Right lobe of liver (tissue), 6 donors: Measurements from ENCODE around the gene NUP210. TPM values are rescaled to one million over a fixed set of nuclear protein-coding genes. Genes with fewer than 3 reads are reported as not detected.

ENCODE experiments used
- ATAC-seq, 4 donors: fragments of 200-7000 bp; cut with Tn5 transposase; one replicate each; pipeline ENCODE4 v1.9.1; 2020; ENCODE audit warnings: mild to moderate bottlenecking in 4 of 4, moderate library complexity in 4 of 4
- DNase-seq, 3 donors: peaks; one replicate each; pipeline ENCODE4 v3.0.0-alpha.2; 2020
- H3K27ac ChIP-seq, 3 donors: fragments of 200-600 bp; one replicate each; pipeline ENCODE4 v1.8.0; 2022
- H3K27me3 ChIP-seq, 2 donors: fragments of 200-600 bp; one replicate each; pipeline ENCODE4 v1.8.0; 2022
- H3K36me3 ChIP-seq, 4 donors: fragments of 200-600 bp; sonication (generic) in 1 of 4; one replicate each; pipeline versions ENCODE4 v1.5.1 to v1.8.0; 2017 to 2022; ENCODE audit warnings: control low read depth in 1 of 4
- H3K4me1 ChIP-seq, 4 donors: fragments of 200-600 bp; sonication (generic) in 1 of 4; one replicate each; pipeline versions ENCODE4 v1.5.1 to v1.8.0; 2017 to 2022; ENCODE audit warnings: control low read depth in 1 of 4
- H3K4me3 ChIP-seq, 3 donors: fragments of 200-600 bp; one replicate each; pipeline ENCODE4 v1.8.0; 2022
- H3K9me3 ChIP-seq, 4 donors: fragments of 200-600 bp; sonication (generic) in 1 of 4; one replicate each; pipeline versions ENCODE4 v1.5.1 to v1.8.0; 2017 to 2022; ENCODE audit warnings: control low read depth in 1 of 4
- CTCF ChIP-seq, 4 donors: fragments of 200-600 bp in 3 of 4; fragments of 450-650 bp in 1 of 4; IDR thresholded peaks; one replicate each; pipeline versions ENCODE4 v1.5.1 to v1.8.0; 2016 to 2022; ENCODE audit warnings: antibody characterized with exemption in 4 of 4, mild to moderate bottlenecking in 2 of 4
- POLR2A ChIP-seq: fragments of 450-650 bp; IDR thresholded peaks from one replicate; pipeline ENCODE4 v1.6.1; 2017; ENCODE audit warnings: antibody characterized with exemption, mild to moderate bottlenecking
- WGBS: methylation state at CpG from one replicate; pipeline ENCODE4 v1.1.6; 2018; ENCODE audit warnings: low coverage, low lambda C conversion rate; ENCODE audit not compliant: insufficient coverage; ENCODE audit errors: missing lambda C conversion rate; 5-methylcytosine and 5-hydroxymethylcytosine counted together
- intact Hi-C, 2 donors: fragments of 100-400 bp; cut with DNase I; formaldehyde crosslinking; loops; one replicate each; pipeline versions ENCODE4 v1.11.2 to v1.14.1; 2022
- total RNA-seq, 6 experiments: library from RNA; depleted of rRNA in 2 of 6; stranded (reverse); fragments of >200 nt in 2 of 6; fragmentation: NEBNext Ultra II Directional in 3 of 6; extraction: Animal tissue kit (Norgen Biotek cat#: 25700) in 3 of 6; gene quantifications; one replicate each; pipeline versions ENCODE4 v1.1.0 to v1.2.4, GENCODE V29; 2016 to 2023
- donor health status: DM: no; HTN: yes; CAD: no.
- donor health status: DM: no; HTN: no; CAD: no.
- donor health status: DM: no; HTN: no; CAD: no.
- donor health status: DM: no; HTN: yes; CAD: no.
- donor health status: DM: no; HTN: yes; CAD: no.

Gene NUP210
- total RNA-seq, 6 experiments from 2014 or later: 11.7 to 17.7 (median 15.6) TPM

- DNase-seq (no peak), ATAC-seq (no peak)
- Histone ChIP-seq H3K4me1 (no peaks in the 10 kb centered on the region), H3K4me3 (no peak overlapping the region), H3K27me3 (no peaks in the 10 kb centered on the region), H3K27ac (no peak overlapping the region), H3K9me3 (no peaks in the 10 kb centered on the region), H3K36me3 (no peaks in the 10 kb centered on the region)
- WGBS: 73% methylated on average over 3 of the region's 6 CpGs
- intact Hi-C loops: no loop called here
- TF ChIP-seq POLR2A: no peak
- TF ChIP-seq CTCF (IDR thresholded peaks at IDR 0.05): no peak
Observed at GRCh38 chr3:13403847-13404246, 16.3 kb downstream of the NUP210 start.

DNA sequence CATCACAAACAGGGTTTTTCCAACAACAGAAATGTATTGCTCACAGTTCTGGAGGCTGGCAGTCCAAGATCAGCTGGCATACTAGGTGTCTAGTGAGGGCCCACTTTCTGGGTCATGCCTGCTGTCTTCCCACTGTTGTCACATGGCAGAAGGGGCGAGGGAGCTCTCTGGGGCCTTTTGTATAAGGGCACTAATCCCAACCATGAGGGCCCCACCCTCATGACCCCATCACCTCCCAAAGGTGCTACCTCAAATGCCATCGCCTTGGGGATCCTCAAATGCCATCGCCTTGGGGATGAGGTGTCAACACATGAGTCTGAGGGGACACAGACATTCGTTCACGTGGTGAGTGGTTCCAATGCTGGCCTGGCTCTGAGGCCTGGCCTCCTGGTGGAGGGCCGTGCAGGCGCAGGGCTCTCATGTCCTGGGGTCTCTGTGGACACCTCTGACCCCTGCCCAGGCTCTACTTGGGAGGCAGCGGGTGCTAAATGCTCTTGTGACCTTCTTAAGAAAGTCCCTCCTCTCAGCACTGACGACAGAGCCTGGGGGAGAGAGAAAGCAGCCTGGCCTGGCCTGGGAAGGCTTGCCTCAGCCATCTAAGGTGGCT lies 16.8 kb downstream of the NUP210 start:
- Histone ChIP-seq H3K4me1 (no peaks in the 10 kb centered on the region), H3K27ac (no peak overlapping the region), H3K4me3 (no peak overlapping the region), H3K36me3 (no peaks in the 10 kb centered on the region), H3K27me3 (no peaks in the 10 kb centered on the region), H3K9me3 (no peaks in the 10 kb centered on the region)
- no peak for DNase-seq
- TF ChIP-seq CTCF (IDR thresholded peaks at IDR 0.05): no peak
- no peak for ATAC-seq
- WGBS: no CpG with 5 or more reads among the region's 9 CpGs
- intact Hi-C loops: no loop called here

DNA sequence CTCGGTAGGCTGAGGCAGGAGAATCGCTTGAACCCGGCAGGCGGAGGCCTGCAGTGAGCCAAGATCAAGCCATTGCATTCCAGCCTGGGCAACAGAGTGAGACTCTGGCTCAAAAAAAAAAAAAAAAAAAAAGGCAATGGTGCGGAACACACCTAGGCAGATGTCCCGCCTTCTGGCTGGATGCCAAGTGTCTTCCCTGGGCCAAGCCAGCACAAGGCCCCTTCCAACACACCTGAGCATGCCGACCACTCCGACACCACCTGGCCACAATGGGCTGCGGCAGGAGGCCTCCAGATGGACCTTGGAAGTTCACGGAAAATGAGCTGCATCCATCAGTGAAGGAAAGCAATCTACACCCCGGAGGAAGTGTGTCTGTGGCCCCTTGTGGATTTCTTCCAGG lies 19.0 kb downstream of the NUP210 start:
- Histone ChIP-seq H3K27ac (no peak overlapping the region), H3K9me3 (no peaks in the 10 kb centered on the region), H3K4me3 (no peak overlapping the region), H3K36me3 (peaks cover 0 to 7% (median 0%) of the 10 kb centered on the region in 4 donors), H3K27me3 (no peaks in the 10 kb centered on the region), H3K4me1 (peaks cover 0 to 14% (median 2%) of the 10 kb centered on the region in 4 donors)
- DNase-seq: no peak
- no peak for ATAC-seq
- intact Hi-C loops: no loop called here
- WGBS: 81% methylated on average over 6 of the region's 11 CpGs
- TF ChIP-seq POLR2A: no peak
- TF ChIP-seq CTCF (IDR thresholded peaks at IDR 0.05): no peak

DNA sequence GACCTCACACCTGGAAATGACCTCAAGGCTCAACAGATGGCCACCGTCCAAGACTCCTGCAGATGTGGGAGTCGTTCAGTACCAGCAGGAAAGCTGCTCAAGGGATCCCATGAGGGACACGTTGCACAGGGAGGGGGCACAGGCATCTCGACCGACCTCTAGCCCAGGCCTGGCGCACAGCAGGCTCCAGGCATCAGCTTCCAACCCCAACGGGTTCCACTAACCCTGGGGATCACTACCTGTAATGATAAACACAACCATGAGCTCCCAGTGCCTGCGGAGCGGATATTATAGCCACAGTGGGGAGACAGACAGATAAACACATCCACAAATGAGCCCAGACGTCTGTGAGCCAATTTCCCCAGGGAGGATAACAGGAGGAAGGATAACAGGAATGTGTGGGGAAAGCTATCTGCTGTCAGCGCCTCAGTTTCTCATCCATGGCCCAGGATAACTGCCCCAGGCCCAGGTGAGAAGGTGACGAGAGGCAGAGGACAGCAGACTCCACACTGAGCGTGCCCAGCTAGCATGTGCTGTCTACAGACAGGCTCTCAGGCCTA lies 19.9 kb downstream of the NUP210 start:
- no peaks in the 10 kb centered on the region for H3K9me3 ChIP-seq
- ATAC-seq: no peak
- H3K36me3 ChIP-seq: peaks cover 0 to 7% (median 0%) of the 10 kb centered on the region in 4 donors
- H3K27ac ChIP-seq: no peak overlapping the region
- no peak for DNase-seq
- TF ChIP-seq CTCF (IDR thresholded peaks at IDR 0.05) (no peak), POLR2A (no peak)
- WGBS: 75% methylated on average over 2 of the region's 13 CpGs
- peaks cover 0 to 18% (median 2%) of the 10 kb centered on the region in 4 donors for H3K4me1 ChIP-seq
- intact Hi-C loops: no loop called here
- H3K27me3 ChIP-seq: no peaks in the 10 kb centered on the region
- no peak overlapping the region for H3K4me3 ChIP-seq
